BJ (cell line): Measurements from ENCODE around the gene GEMIN5. TPM values are rescaled to one million over a fixed set of nuclear protein-coding genes. Genes with fewer than 3 reads are reported as not detected.
A peak's percentile ranks its signal among the peaks of the same experiment; 100 is the strongest.

Experiments
- CTCF ChIA-PET: fragments of 350-600 bp; formaldehyde crosslinking; extraction: SDS; loops from one replicate; lab custom pipeline; 2021; ENCODE audit warnings: antibody characterized with exemption, inconsistent platforms; lab: Yijun Ruan, JAX
- POLR2A ChIA-PET: fragments of 300-600 bp; sonication (Branson Sonifier 250); formaldehyde crosslinking; extraction: SDS; loops from one replicate; lab custom pipeline; 2021; ENCODE audit warnings: antibody characterized with exemption; lab: Charles Lee
- DNase-seq: peaks from one replicate; pipeline ENCODE4 v3.0.0-alpha.2; 2011; ENCODE audit warnings: low read depth
- H3K27me3 ChIP-seq: 2 replicates; pipeline ENCODE4 v1.6.0; 2011; ENCODE audit warnings: low read length; ENCODE audit not compliant: control insufficient read depth, insufficient read depth
- H3K36me3 ChIP-seq: 2 replicates; pipeline ENCODE4 v1.5.1; 2011; ENCODE audit warnings: low read length; ENCODE audit not compliant: control insufficient read depth, insufficient read depth
- H3K4me3 ChIP-seq: 2 replicates; pipeline ENCODE4 v1.5.1; 2011; ENCODE audit warnings: low read depth, mild to moderate bottlenecking, control low read depth, low read length
- CTCF ChIP-seq: IDR thresholded peaks from 2 replicates; pipeline ENCODE4 v1.5.1; 2011; ENCODE audit warnings: low read depth, mild to moderate bottlenecking, control low read depth, inconsistent platforms, low read length, moderate library complexity; ENCODE audit not compliant: insufficient read depth
- polyA plus RNA-seq: library from polyadenylated mRNA; depleted of rRNA; stranded (reverse); fragments of >200 nt; gene quantifications from 2 replicates; pipeline ENCODE4 v1.2.3, GENCODE V29; 2011

The GEMIN5 gene
- polyA plus RNA-seq, 1 experiment: 7.5 TPM

DNA sequence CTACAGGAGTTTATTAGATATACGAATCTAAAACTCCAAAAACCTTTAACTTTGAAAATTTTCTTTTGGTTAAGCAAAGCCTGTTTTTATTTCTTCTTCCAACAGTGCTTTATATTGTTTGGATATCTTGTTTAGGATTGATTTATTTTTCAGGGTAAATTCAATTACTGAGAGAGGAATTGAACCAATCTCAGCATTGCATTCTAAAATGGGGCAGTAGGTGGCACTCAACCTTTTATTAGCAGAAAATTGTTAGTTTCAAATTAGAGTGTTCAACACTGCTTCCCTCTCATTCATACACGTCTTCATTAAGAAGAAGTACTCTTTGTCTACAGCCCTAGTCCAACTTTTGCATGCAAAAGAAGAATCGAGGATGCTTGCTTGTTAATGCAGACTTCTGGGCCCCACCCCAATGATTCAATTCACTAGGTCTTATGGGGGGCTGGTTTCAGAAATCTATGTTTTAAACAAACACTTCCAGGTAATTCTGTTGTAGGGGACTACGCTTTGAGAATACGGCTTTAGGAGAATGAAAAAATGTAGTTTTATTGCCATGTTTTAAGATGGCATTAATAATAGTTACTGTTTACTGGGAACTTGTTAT, 29.5 kb upstream of the GEMIN5 start:
- CTCF ChIA-PET: interaction anchor here (0.7 to 1.2 kb wide), 6 partner anchors 12 to 181 kb away, joined by 3 to 9 read pairs (median 3); no protein-coding TSS in a partner anchor
- POLR2A ChIA-PET: interaction anchor here (0.6 kb wide), 1 partner anchor 9 kb away, joined by 3 read pairs; no protein-coding TSS in a partner anchor
- Histone ChIP-seq H3K4me3 (no peak overlapping the region), H3K27me3 (no peaks in the 10 kb centered on the region), H3K36me3 (no peaks in the 10 kb centered on the region)
- peak; percentile 62 for TF ChIP-seq CTCF
- no peak for DNase-seq

- TF ChIP-seq CTCF: no peak
- Histone ChIP-seq H3K4me3 (no peak overlapping the region), H3K27me3 (no peaks in the 10 kb centered on the region), H3K36me3 (no peaks in the 10 kb centered on the region)
- ChIA-PET CTCF (interaction anchor here (0.8 to 1.2 kb wide), 5 partner anchors 9 to 181 kb away, joined by 3 read pairs; no protein-coding TSS in a partner anchor), POLR2A (no interaction called here)
- DNase-seq: no peak
Measured at GRCh38 chr5:154966874-154967273, 28.9 kb upstream of the GEMIN5 start.

DNA sequence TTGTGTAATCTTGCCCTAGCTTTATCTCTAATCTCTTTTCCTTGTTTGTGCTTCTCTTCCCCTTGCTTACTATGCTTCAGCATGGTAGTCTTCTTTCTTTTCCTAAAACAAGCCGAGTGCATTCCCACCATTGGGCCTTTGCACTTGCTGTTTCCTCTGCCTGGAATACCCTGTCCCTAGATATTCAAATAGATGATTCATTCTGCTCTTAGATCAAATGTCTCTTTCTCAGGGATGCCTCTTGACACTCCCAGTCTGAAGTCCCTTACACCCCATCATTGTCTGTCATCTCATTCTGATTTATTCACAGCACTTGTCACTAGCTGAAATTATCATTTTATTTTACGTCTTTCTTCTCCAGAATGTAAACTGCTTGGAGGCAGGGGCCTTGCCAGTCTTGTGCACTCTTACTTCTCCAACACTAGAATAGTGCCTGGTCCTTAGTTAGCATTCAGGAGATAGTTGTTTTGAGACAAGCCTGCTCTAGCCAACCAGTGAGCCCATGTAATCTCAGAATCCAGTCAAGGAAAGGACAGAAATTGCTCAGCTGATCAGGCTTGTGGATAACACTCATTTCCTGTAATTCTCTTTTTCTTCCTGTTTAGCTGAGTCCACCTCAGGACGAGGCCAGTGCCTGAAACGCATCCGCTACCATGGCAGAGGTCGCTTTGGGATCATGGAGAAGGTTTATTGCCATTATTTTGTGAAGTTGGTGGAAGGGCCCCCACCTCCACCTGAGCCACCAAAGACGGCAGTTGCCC, 28.2 kb upstream of the GEMIN5 start:
- DNase-seq: no peak
- ChIA-PET POLR2A (no interaction called here), CTCF (interaction anchor here (0.8 to 1.4 kb wide), 8 partner anchors 8 to 182 kb away, joined by 3 to 5 read pairs (median 3); no protein-coding TSS in a partner anchor)
- no peak for TF ChIP-seq CTCF
- no peaks in the 10 kb centered on the region for H3K36me3 ChIP-seq
- H3K4me3 ChIP-seq: no peak overlapping the region
- no peaks in the 10 kb centered on the region for H3K27me3 ChIP-seq

- Histone ChIP-seq H3K27me3 (no peaks in the 10 kb centered on the region), H3K4me3 (no peak overlapping the region), H3K36me3 (peaks cover 2% of the 10 kb centered on the region)
- POLR2A ChIA-PET: no interaction called here
- DNase-seq: no peak
- no peak for TF ChIP-seq CTCF
- CTCF ChIA-PET: no interaction called here
Measured at GRCh38 chr5:154962494-154962893, 24.5 kb upstream of the GEMIN5 start.

DNA sequence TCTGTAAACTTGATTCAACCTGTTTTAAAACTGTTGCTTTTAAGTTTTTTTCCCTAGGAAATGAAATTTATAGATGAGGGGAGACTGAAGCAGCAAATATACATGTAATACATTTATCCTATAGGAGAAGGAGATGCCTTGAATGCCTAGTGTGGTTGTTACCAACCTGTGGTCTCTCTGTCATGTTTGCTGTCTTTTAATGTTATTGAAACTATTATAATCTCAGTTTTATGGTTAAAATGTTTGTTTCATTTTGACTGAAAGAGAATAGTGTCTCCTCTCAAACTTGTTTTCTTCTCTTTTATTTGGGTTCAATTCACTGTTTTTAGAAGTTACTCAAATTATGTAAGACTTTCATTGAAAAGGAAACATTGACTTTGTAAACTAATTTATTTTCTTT, 18.7 kb upstream of the GEMIN5 start:
- CTCF ChIA-PET: no interaction called here
- Histone ChIP-seq H3K4me3 (no peak overlapping the region), H3K36me3 (peaks cover 2% of the 10 kb centered on the region), H3K27me3 (no peaks in the 10 kb centered on the region)
- POLR2A ChIA-PET: no interaction called here
- no peak for TF ChIP-seq CTCF
- DNase-seq: no peak
